H1 (cell line): ENCODE data around the gene CEP72. TPM values are rescaled to one million over a fixed set of nuclear protein-coding genes. Genes with fewer than 3 reads are reported as not detected.

Experiments
- CTCF ChIA-PET: fragments of 300-600 bp; sonication (Branson Sonifier 250); formaldehyde crosslinking; loops from one replicate; lab custom pipeline; 2021; ENCODE audit not compliant: partially characterized antibody; lab: Charles Lee
- POLR2A ChIA-PET: fragments of 300-600 bp; sonication (Branson Sonifier 250); formaldehyde crosslinking; loops from one replicate; lab custom pipeline; 2021; ENCODE audit warnings: inconsistent platforms; ENCODE audit not compliant: partially characterized antibody; lab: Charles Lee
- DNase-seq, 2 experiments: peaks; one replicate each; pipeline versions ENCODE4 v3.0.0 to v3.0.0-alpha.2; 2010 to 2022; ENCODE audit warnings: low spot score in 2 of 2, low read depth in 1 of 2, mixed read lengths in 1 of 2
- FAIRE-seq: peaks from 2 replicates; lab custom pipeline; 2011; peaks lifted over from hg19 to GRCh38; lab: Jason Lieb, UNC
- H2AFZ ChIP-seq: 2 replicates; pipeline ENCODE4 v1.8.1; 2012; ENCODE audit warnings: low read length, inconsistent platforms
- H2AK5ac ChIP-seq: 2 replicates; pipeline ENCODE4 v1.6.1; 2013; ENCODE audit warnings: low read depth, low read length
- H2BK120ac ChIP-seq: replicated peaks from 2 replicates; pipeline ENCODE3; 2013; ENCODE audit warnings: low read depth, low read length, inconsistent platforms
- H2BK12ac ChIP-seq: 2 replicates; pipeline ENCODE4 v1.6.1; 2013; ENCODE audit warnings: low read depth, low read length
- H2BK15ac ChIP-seq: 2 replicates; pipeline ENCODE4 v1.6.1; 2013; ENCODE audit warnings: low read length
- H2BK20ac ChIP-seq: 2 replicates; pipeline ENCODE4 v1.6.1; 2013; ENCODE audit warnings: low read length
- H2BK5ac ChIP-seq: 2 replicates; pipeline ENCODE4 v1.6.1; 2013; ENCODE audit warnings: low read depth, low read length
- H3K14ac ChIP-seq: 2 replicates; pipeline ENCODE4 v1.6.1; 2013; ENCODE audit warnings: inconsistent platforms; ENCODE audit not compliant: insufficient read length
- H3K18ac ChIP-seq: 2 replicates; pipeline ENCODE4 v1.6.1; 2013; ENCODE audit warnings: low read length; ENCODE audit errors: extremely low read depth
- H3K23ac ChIP-seq: 2 replicates; pipeline ENCODE4 v1.6.1; 2013; ENCODE audit warnings: inconsistent platforms; ENCODE audit not compliant: insufficient read length
- H3K23me2 ChIP-seq: 2 replicates; pipeline ENCODE4 v1.6.1; 2013; ENCODE audit warnings: low read depth, low read length
- H3K27ac ChIP-seq: 2 replicates; pipeline ENCODE4 v1.6.1; 2011; ENCODE audit warnings: low read depth, low read length, inconsistent platforms
- H3K27me3 ChIP-seq, 4 experiments: replicated peaks in 1 of 4; 1 replicate in 1 of 4; 2 replicates in 3 of 4; pipeline versions ENCODE4 v1.6.1 to v1.8.1; 2011 to 2013; ENCODE audit warnings: low read length in 3 of 4, mild to moderate bottlenecking in 3 of 4, inconsistent platforms in 2 of 4, mixed read lengths in 2 of 4, moderate library complexity in 1 of 4; ENCODE audit not compliant: control insufficient read depth in 3 of 4, insufficient read depth in 3 of 4; ENCODE audit errors: extremely low read depth in 1 of 4
- H3K36me3 ChIP-seq, 4 experiments: 2 replicates each; pipeline versions ENCODE4 v1.6.1 to v1.8.1; 2011 to 2013; ENCODE audit warnings: mild to moderate bottlenecking in 4 of 4, low read length in 3 of 4, moderate library complexity in 2 of 4, control low read depth in 1 of 4, inconsistent platforms in 1 of 4; ENCODE audit not compliant: insufficient read depth in 4 of 4, control insufficient read depth in 2 of 4
- H3K4ac ChIP-seq: replicated peaks from 2 replicates; pipeline ENCODE3; 2013; ENCODE audit warnings: low read length, low read depth, mixed read lengths, inconsistent platforms; ENCODE audit not compliant: insufficient read length
- H3K4me1 ChIP-seq, 4 experiments: replicated peaks in 1 of 4; 1 replicate in 1 of 4; 2 replicates in 3 of 4; pipeline versions ENCODE4 v1.6.1 to v1.8.1; 2011 to 2013; ENCODE audit warnings: low read length in 3 of 4, inconsistent platforms in 2 of 4, mixed read lengths in 1 of 4; ENCODE audit not compliant: insufficient read depth in 4 of 4, control insufficient read depth in 3 of 4
- H3K4me2 ChIP-seq, 2 experiments: 2 replicates each; pipeline versions ENCODE4 v1.6.1 to v1.8.1; 2011 to 2013; ENCODE audit warnings: low read depth in 2 of 2, low read length in 2 of 2, control low read depth in 1 of 2, inconsistent platforms in 1 of 2, mild to moderate bottlenecking in 1 of 2; ENCODE audit not compliant: insufficient read depth in 1 of 2
- H3K4me3 ChIP-seq, 4 experiments: fragments of 200-600, 300-600 bp in 1 of 4; sonication (generic), shearing (Covaris generic), sonication (Bioruptor Twin) in 1 of 4; 2 replicates each; pipeline versions ENCODE4 v1.5.1 to v1.8.1; 2011 to 2016; ENCODE audit warnings: low read length in 4 of 4, low read depth in 3 of 4, control low read depth in 2 of 4, inconsistent platforms in 2 of 4, mild to moderate bottlenecking in 2 of 4, mixed read lengths in 1 of 4, moderate library complexity in 1 of 4; ENCODE audit not compliant: insufficient read depth in 2 of 4; ENCODE audit errors: extremely low read depth in 1 of 4
- H3K56ac ChIP-seq: replicated peaks from 2 replicates; pipeline ENCODE3; 2013; ENCODE audit warnings: low read depth, mild to moderate bottlenecking, mixed read lengths, low read length, inconsistent platforms; ENCODE audit not compliant: insufficient read length
- H3K79me1 ChIP-seq: 2 replicates; pipeline ENCODE4 v1.6.1; 2013; ENCODE audit warnings: low read depth, low read length, control low read depth
- H3K79me2 ChIP-seq, 2 experiments: 2 replicates each; pipeline versions ENCODE4 v1.6.1 to v1.8.1; 2012 to 2013; ENCODE audit warnings: low read length in 2 of 2, mild to moderate bottlenecking in 2 of 2, inconsistent platforms in 1 of 2; ENCODE audit not compliant: insufficient read depth in 2 of 2, control insufficient read depth in 1 of 2
- H3K9ac ChIP-seq, 4 experiments: replicated peaks in 1 of 4; 1 replicate in 1 of 4; 2 replicates in 3 of 4; pipeline versions ENCODE4 v1.6.1 to v1.8.1; 2011 to 2013; ENCODE audit warnings: low read depth in 3 of 4, low read length in 3 of 4, control low read depth in 2 of 4, mild to moderate bottlenecking in 2 of 4, moderate library complexity in 2 of 4, inconsistent platforms in 1 of 4; ENCODE audit errors: extremely low read depth in 1 of 4
- H3K9me3 ChIP-seq, 2 experiments: 2 replicates each; pipeline versions ENCODE4 v1.6.1 to v1.8.1; 2012 to 2013; ENCODE audit warnings: mild to moderate bottlenecking in 2 of 2, moderate library complexity in 2 of 2, control low read depth in 1 of 2, inconsistent platforms in 1 of 2, low read depth in 1 of 2, low read length in 1 of 2, mixed read lengths in 1 of 2; ENCODE audit not compliant: insufficient read depth in 2 of 2
- H4K20me1 ChIP-seq, 2 experiments: replicated peaks in 1 of 2; 2 replicates each; pipeline versions ENCODE3 to v1.8.1; 2011 to 2013; ENCODE audit warnings: inconsistent platforms in 2 of 2, low read length in 2 of 2, mild to moderate bottlenecking in 1 of 2; ENCODE audit not compliant: insufficient read depth in 2 of 2, control insufficient read depth in 1 of 2
- H4K5ac ChIP-seq: 2 replicates; pipeline ENCODE4 v1.6.1; 2013; ENCODE audit warnings: low read length, low read depth, mixed read lengths, inconsistent platforms; ENCODE audit not compliant: insufficient read length
- H4K8ac ChIP-seq: 2 replicates; pipeline ENCODE4 v1.8.0; 2013; ENCODE audit warnings: mild to moderate bottlenecking, moderate library complexity, low read length, inconsistent platforms; ENCODE audit not compliant: insufficient read depth; ENCODE audit errors: extremely low read depth
- H4K91ac ChIP-seq: replicated peaks from 2 replicates; pipeline ENCODE3; 2013; ENCODE audit warnings: low read length, mixed read lengths, inconsistent platforms; ENCODE audit not compliant: insufficient read length
- CEBPB ChIP-seq: IDR thresholded peaks from 2 replicates; pipeline ENCODE4 v1.6.1; 2012; ENCODE audit warnings: low read depth, low read length
- CREB1 ChIP-seq: IDR thresholded peaks from 2 replicates; pipeline ENCODE4 v1.6.1; 2012; ENCODE audit warnings: inconsistent platforms
- EP300 ChIP-seq, 2 experiments: IDR thresholded peaks; 1 replicate in 1 of 2; 2 replicates in 1 of 2; pipeline ENCODE4 v1.6.1; 2011 to 2012; ENCODE audit warnings: low read depth in 2 of 2, low read length in 2 of 2, mild to moderate bottlenecking in 2 of 2, borderline replicate concordance in 1 of 2, inconsistent platforms in 1 of 2, moderate library complexity in 1 of 2
- FOSL1 ChIP-seq: IDR thresholded peaks from 2 replicates; pipeline ENCODE4 v1.6.1; 2011; ENCODE audit warnings: mild to moderate bottlenecking, low read depth, low read length, moderate library complexity; ENCODE audit not compliant: insufficient read depth
- NRF1 ChIP-seq: IDR thresholded peaks from 2 replicates; pipeline ENCODE4 v1.6.1; 2011; ENCODE audit warnings: mild to moderate bottlenecking, low read depth, low read length, improper control_type of control experiment
- PHF8 ChIP-seq: fragments of 200-600 bp; sonication (generic); conservative IDR thresholded peaks from 2 replicates; pipeline ENCODE4 v1.7.1; 2012; ENCODE audit warnings: low read depth, mild to moderate bottlenecking, inconsistent platforms, low read length, moderate library complexity
- POU5F1 ChIP-seq: IDR thresholded peaks from 2 replicates; pipeline ENCODE4 v1.6.1; 2011; ENCODE audit warnings: low read depth, mild to moderate bottlenecking, low read length, moderate library complexity
- SIN3A ChIP-seq, 2 experiments: IDR thresholded peaks in 1 of 2; conservative IDR thresholded peaks in 1 of 2; 2 replicates each; pipeline ENCODE4 v1.6.1; 2011 to 2012; ENCODE audit warnings: low read length in 2 of 2, improper control_type of control experiment in 1 of 2, low read depth in 1 of 2, mild to moderate bottlenecking in 1 of 2
- SIX5 ChIP-seq: IDR thresholded peaks from 2 replicates; pipeline ENCODE4 v1.6.1; 2011; ENCODE audit warnings: mild to moderate bottlenecking, low read depth, low read length
- TCF12 ChIP-seq: IDR thresholded peaks from 2 replicates; pipeline ENCODE4 v1.6.1; 2011; ENCODE audit warnings: low read depth, mild to moderate bottlenecking, low read length
- WGBS, 2 experiments: shearing (Covaris generic) in 1 of 2; methylation state at CpG; one replicate each; pipeline versions ENCODE4 v1.1.6 to v1.1.7; 2013 to 2015; ENCODE audit warnings: low lambda C conversion rate in 2 of 2, mixed read lengths in 2 of 2, inconsistent platforms in 1 of 2, low coverage in 1 of 2, missing lambda C conversion rate in 1 of 2; ENCODE audit not compliant: insufficient replicate concordance in 2 of 2, insufficient coverage in 1 of 2, insufficient read length in 1 of 2; ENCODE audit errors: extremely low coverage in 1 of 2, missing lambda C conversion rate in 1 of 2; 5-methylcytosine and 5-hydroxymethylcytosine counted together
- polyA plus RNA-seq, 7 experiments: library from polyadenylated mRNA; depleted of rRNA in 3 of 7; stranded (reverse) in 5 of 7; unstranded in 2 of 7; fragments of >200 nt in 5 of 7; fragments of 200-250 nt in 2 of 7; gene quantifications; 1 replicate in 5 of 7; 2 replicates in 1 of 7; 4 replicates in 1 of 7; pipeline versions ENCODE4 v1.2.1 to v1.2.3, GENCODE V29; 2011 to 2013; ENCODE audit warnings: missing spikeins in 2 of 7, mixed read lengths in 2 of 7
- total RNA-seq: library from RNA; stranded (reverse); fragmentation: NEBNext Ultra II Directional; extraction: Animal tissue kit (Norgen Biotek cat#: 25700); gene quantifications from 2 replicates; pipeline ENCODE4 v1.2.1, GENCODE V29; 2021
- TF ChIP-seq, protein P1 (sequence below): IDR thresholded peaks from 2 replicates; pipeline ENCODE4 v1.6.1; 2012; ENCODE audit warnings: low read length, inconsistent platforms
- TF ChIP-seq, protein P2 (sequence below): IDR thresholded peaks from 2 replicates; pipeline ENCODE4 v1.6.1; 2012; ENCODE audit warnings: inconsistent platforms

Gene CEP72
- total and polyA plus RNA-seq, 2 of the 8 experiments (the other 6 are each of a cell fraction or from before 2014, with no cell fraction given) = 13.1 to 19.6 TPM

DNA sequence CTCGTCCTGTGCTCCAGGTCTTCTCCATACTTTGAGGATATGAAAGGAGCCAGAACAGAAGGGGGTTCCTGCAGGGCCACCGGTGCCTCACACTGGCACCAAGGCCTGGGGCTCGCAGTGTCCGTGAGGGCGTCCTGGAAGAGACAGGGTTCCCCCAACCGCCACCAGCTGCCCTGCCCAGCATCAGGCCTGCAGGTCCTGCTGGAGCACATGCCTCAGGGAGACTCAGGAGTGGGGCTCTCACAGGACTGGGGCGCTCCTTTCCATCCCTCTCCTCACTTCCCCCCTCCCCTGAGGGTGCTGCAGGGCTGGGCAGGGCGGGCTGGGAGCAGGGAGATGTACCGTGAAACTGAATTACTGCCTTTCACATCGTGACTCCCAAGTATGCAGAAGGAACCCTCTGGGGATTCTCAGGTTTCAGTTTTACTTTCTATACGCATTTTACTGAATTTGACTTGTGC is 31.7 kb downstream of the CEP72 start:
- no peak overlapping the region for H3K4ac ChIP-seq
- peaks cover 0 to 5% of the 10 kb centered on the region in 2 experiments for H4K20me1 ChIP-seq
- POLR2A ChIA-PET = interaction anchor here (1.1 to 1.9 kb wide), 3 partner anchors 11 to 18 kb away, joined by 3 to 7 read pairs (median 4); no protein-coding TSS in a partner anchor
- no peak overlapping the region for H2BK5ac ChIP-seq
- H3K79me1 ChIP-seq = peaks cover 3% of the 10 kb centered on the region; the same call in 1 of the 2 replicates
- CTCF ChIA-PET = interaction anchor here (1.5 kb wide), 1 partner anchor 10 kb away, joined by 4 read pairs; no protein-coding TSS in a partner anchor
- H3K4me2 ChIP-seq = no peak overlapping the region
- no peak overlapping the region for H3K4me3 ChIP-seq
- H2AFZ ChIP-seq = no peak overlapping the region
- no peak overlapping the region for H3K9ac ChIP-seq
- no peaks in the 10 kb centered on the region; a peak in 1 of 4 replicates for H3K79me2 ChIP-seq
- no peak overlapping the region for H3K27ac ChIP-seq
- no peaks in the 10 kb centered on the region for H3K23me2 ChIP-seq
- FAIRE-seq = no peak
- DNase-seq = no peak
- no peak overlapping the region for H3K23ac ChIP-seq
- H2BK15ac ChIP-seq = no peak overlapping the region
- peaks cover 20 to 49% (median 42%) of the 10 kb centered on the region in 4 experiments for H3K36me3 ChIP-seq
- WGBS, 2 experiments = 84% methylated on average over 9 of the region's 11 CpGs; no CpG with 5 or more reads in 1 of the 2 experiments
- no peak overlapping the region for H2BK120ac ChIP-seq
- no peak overlapping the region for H3K14ac ChIP-seq
- no peaks in the 10 kb centered on the region for H3K4me1 ChIP-seq
- peaks cover 5 to 9% of the 10 kb centered on the region in 2 experiments; a peak in 3 of 4 replicates for H3K9me3 ChIP-seq
- H4K5ac ChIP-seq = no peak overlapping the region
- H4K8ac ChIP-seq = no peak overlapping the region
- H2BK12ac ChIP-seq = no peak overlapping the region
- no peaks in the 10 kb centered on the region for H3K27me3 ChIP-seq
- H3K56ac ChIP-seq = no peak overlapping the region
- no peak overlapping the region for H2AK5ac ChIP-seq
- no peak overlapping the region for H4K91ac ChIP-seq
- no peak overlapping the region for H2BK20ac ChIP-seq
- no peak overlapping the region for H3K18ac ChIP-seq
- TF ChIP-seq TCF12 (no peak), PHF8 (no peak), CEBPB (no peak), SIN3A (conservative IDR thresholded peaks at IDR 0.05 in 1 of 2, IDR thresholded peaks at IDR 0.05 in 1 of 2; ENCODE audit: low read depth in 1 of 2, low read length in 2 of 2) (no peak), EP300 (IDR thresholded peaks at IDR 0.05; ENCODE audit: borderline replicate concordance in 1 of 2, low read depth in 2 of 2, low read length in 2 of 2) (no peak), NRF1 (no peak), CREB1 (no peak), SIX5 (no peak), POU5F1 (no peak), FOSL1 (no peak)
- TF ChIP-seq, protein P1, sequence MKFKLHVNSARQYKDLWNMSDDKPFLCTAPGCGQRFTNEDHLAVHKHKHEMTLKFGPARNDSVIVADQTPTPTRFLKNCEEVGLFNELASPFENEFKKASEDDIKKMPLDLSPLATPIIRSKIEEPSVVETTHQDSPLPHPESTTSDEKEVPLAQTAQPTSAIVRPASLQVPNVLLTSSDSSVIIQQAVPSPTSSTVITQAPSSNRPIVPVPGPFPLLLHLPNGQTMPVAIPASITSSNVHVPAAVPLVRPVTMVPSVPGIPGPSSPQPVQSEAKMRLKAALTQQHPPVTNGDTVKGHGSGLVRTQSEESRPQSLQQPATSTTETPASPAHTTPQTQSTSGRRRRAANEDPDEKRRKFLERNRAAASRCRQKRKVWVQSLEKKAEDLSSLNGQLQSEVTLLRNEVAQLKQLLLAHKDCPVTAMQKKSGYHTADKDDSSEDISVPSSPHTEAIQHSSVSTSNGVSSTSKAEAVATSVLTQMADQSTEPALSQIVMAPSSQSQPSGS = no peak
- TF ChIP-seq, protein P2, sequence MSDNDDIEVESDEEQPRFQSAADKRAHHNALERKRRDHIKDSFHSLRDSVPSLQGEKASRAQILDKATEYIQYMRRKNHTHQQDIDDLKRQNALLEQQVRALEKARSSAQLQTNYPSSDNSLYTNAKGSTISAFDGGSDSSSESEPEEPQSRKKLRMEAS = no peak
